GM12878 (cell line): ENCODE data around the gene VSTM2L. TPM values are rescaled to one million over a fixed set of nuclear protein-coding genes. Genes with fewer than 3 reads are reported as not detected.

Experiments used
- ATAC-seq: fragments of 200-7000 bp; cut with Tn5 transposase; 3 replicates; pipeline ENCODE4 v1.9.1; 2020; ENCODE audit warnings: mild to moderate bottlenecking, moderate library complexity
- BruUV-seq: library from RNA; stranded (reverse); fragments of 400-500 nt; replicated peaks from 2 replicates; lab custom pipeline; 2021; lab: Mats Ljungman, UMichigan
- CTCF ChIA-PET: fragments of 300-600 bp; sonication (Branson Sonifier 250); formaldehyde crosslinking; extraction: SDS; loops from one replicate; lab custom pipeline; 2021; ENCODE audit warnings: inconsistent platforms; lab: Yijun Ruan, JAX
- POLR2A ChIA-PET: fragments of 350-600 bp; formaldehyde crosslinking; extraction: SDS; loops from one replicate; lab custom pipeline; 2021; ENCODE audit warnings: inconsistent platforms; lab: Charles Lee
- RAD21 ChIA-PET: fragments of 300-600 bp; sonication (Branson Sonifier 250); formaldehyde crosslinking; loops from one replicate; lab custom pipeline; 2023; ENCODE audit warnings: antibody characterized with exemption; ENCODE audit not compliant: unreplicated experiment; lab: Charles Lee
- SMC1A ChIA-PET: fragments of 300-600 bp; sonication (Branson Sonifier 250); formaldehyde crosslinking; loops from one replicate; lab custom pipeline; 2023; ENCODE audit not compliant: unreplicated experiment, uncharacterized antibody; lab: Charles Lee
- DNase-seq: peaks from one replicate; pipeline ENCODE4 v3.0.0-alpha.2; 2011; ENCODE audit warnings: low read depth, low spot score
- FAIRE-seq: peaks from 3 replicates; lab custom pipeline; 2011; peaks lifted over from hg19 to GRCh38; lab: Jason Lieb, UNC
- H2AFZ ChIP-seq: 2 replicates; pipeline ENCODE4 v1.6.0; 2011; ENCODE audit warnings: low read depth, low read length, control low read depth; ENCODE audit not compliant: control insufficient read depth
- H3K27ac ChIP-seq: 2 replicates; pipeline ENCODE4 v1.5.1; 2011; ENCODE audit warnings: control low read depth; ENCODE audit not compliant: control insufficient read depth, insufficient read depth
- H3K27me3 ChIP-seq, 2 experiments: replicated peaks in 1 of 2; 2 replicates each; pipeline versions ENCODE4 v1.6.0 to v1.6.1; 2011; ENCODE audit warnings: low read length in 1 of 2; ENCODE audit not compliant: control insufficient read depth in 2 of 2, insufficient read depth in 2 of 2
- H3K36me3 ChIP-seq, 2 experiments: 2 replicates each; pipeline ENCODE4 v1.5.1; 2011; ENCODE audit warnings: low read length in 1 of 2; ENCODE audit not compliant: control insufficient read depth in 2 of 2, insufficient read depth in 2 of 2
- H3K4me1 ChIP-seq: 2 replicates; pipeline ENCODE4 v1.6.1; 2011; ENCODE audit warnings: mild to moderate bottlenecking, low read length, moderate library complexity, mixed read lengths; ENCODE audit not compliant: control insufficient read depth, insufficient read depth
- H3K4me2 ChIP-seq: 2 replicates; pipeline ENCODE4 v1.6.0; 2011; ENCODE audit warnings: control low read depth; ENCODE audit not compliant: control insufficient read depth, insufficient read depth
- H3K4me3 ChIP-seq: fragments of 200-600 bp; sonication (generic); 2 replicates; pipeline ENCODE4 v1.5.1; 2016
- H3K79me2 ChIP-seq: 2 replicates; pipeline ENCODE4 v1.6.0; 2011; ENCODE audit warnings: low read length; ENCODE audit not compliant: control insufficient read depth, insufficient read depth
- H3K9ac ChIP-seq: 2 replicates; pipeline ENCODE4 v1.8.0; 2011; ENCODE audit warnings: low read length, control low read depth, mixed read lengths; ENCODE audit not compliant: control insufficient read depth, insufficient read depth
- H3K9me3 ChIP-seq: replicated peaks from 3 replicates; pipeline ENCODE4 v1.5.1; 2011; ENCODE audit warnings: mild to moderate bottlenecking, low read length; ENCODE audit not compliant: control insufficient read depth, insufficient read depth
- H4K20me1 ChIP-seq: 2 replicates; pipeline ENCODE4 v1.6.0; 2011; ENCODE audit not compliant: control insufficient read depth, insufficient read depth
- ASH2L ChIP-seq: fragments of 300-600, 200-600 bp; sonication (generic); IDR thresholded peaks from 2 replicates; pipeline ENCODE4 v1.6.1; 2017; ENCODE audit warnings: low read depth, mild to moderate bottlenecking, borderline replicate concordance
- POLR2A ChIP-seq: IDR thresholded peaks from 2 replicates; pipeline ENCODE4 v1.6.1; 2011; ENCODE audit warnings: low read depth, mild to moderate bottlenecking, low read length
- RELA ChIP-seq: fragments of 450-650 bp; IDR thresholded peaks from 2 replicates; pipeline ENCODE4 v1.8.0; 2014; ENCODE audit warnings: borderline replicate concordance; ENCODE audit not compliant: partially characterized antibody
- SP1 ChIP-seq: IDR thresholded peaks from one replicate; pipeline ENCODE4 v1.6.1; 2011; ENCODE audit warnings: low read depth, low read length
- STAT1 ChIP-seq: fragments of 450-650 bp; conservative IDR thresholded peaks from 2 replicates; pipeline ENCODE4 v1.6.1; 2014; ENCODE audit warnings: antibody characterized with exemption, mild to moderate bottlenecking
- ZSCAN29 ChIP-seq: fragments of 450-650 bp; IDR thresholded peaks from 2 replicates; pipeline ENCODE4 v1.6.1; 2017; ENCODE audit warnings: mild to moderate bottlenecking, moderate library complexity
- WGBS: methylation state at CpG from one replicate; pipeline ENCODE4 v1.1.6; 2016; ENCODE audit warnings: low lambda C conversion rate; ENCODE audit not compliant: insufficient replicate concordance, insufficient coverage; ENCODE audit errors: missing lambda C conversion rate; 5-methylcytosine and 5-hydroxymethylcytosine counted together
- in situ Hi-C: fragments of 300-500 bp; cut with MboI; formaldehyde crosslinking; loops from 9 replicates; pipeline ENCODE4 v1.14.3; 2018; ENCODE audit warnings: mixed read lengths
- intact Hi-C: fragments of 100-400 bp; cut with micrococcal nuclease; formaldehyde crosslinking; loops from one replicate; pipeline ENCODE4 v1.14.2; 2022; ENCODE audit not compliant: unreplicated experiment
- polyA plus RNA-seq, 11 experiments: library from polyadenylated mRNA; depleted of rRNA in 4 of 11; unstranded in 6 of 11; stranded (reverse) in 5 of 11; fragments of >200 nt; fragmentation: Nextera tagmentation in 4 of 11; fragmentation: Illumina TruSeq in 1 of 11; extraction: Ambion mirVana in 4 of 11; extraction: Trizol in 1 of 11; gene quantifications; 1 replicate in 1 of 11; 2 replicates in 10 of 11; pipeline versions ENCODE4 v1.2.1 to v1.2.3, GENCODE V29; 2011 to 2016; ENCODE audit warnings: inconsistent platforms in 2 of 11, missing spikeins in 2 of 11, low read depth in 1 of 11
- total RNA-seq, 4 experiments: library from RNA; depleted of rRNA in 3 of 4; stranded (reverse); fragments of >200 nt in 3 of 4; fragmentation: Illumina TruSeq in 1 of 4; extraction: Trizol in 1 of 4; gene quantifications; 2 replicates each; pipeline versions ENCODE4 v1.2.1 to v1.2.3, GENCODE V29; 2013 to 2021
- TF ChIP-seq, protein P1 (sequence below): fragments of 450-650 bp; IDR thresholded peaks from 2 replicates; pipeline ENCODE4 v1.6.1; 2016; ENCODE audit warnings: mild to moderate bottlenecking, moderate library complexity, borderline replicate concordance

VSTM2L gene
- total and polyA plus RNA-seq, 10 of the 15 experiments (the other 5 are each of a cell fraction or from before 2014, with no cell fraction given), result 0.05 to 1.5 (median 0.63) TPM; not detected in 2

DNA sequence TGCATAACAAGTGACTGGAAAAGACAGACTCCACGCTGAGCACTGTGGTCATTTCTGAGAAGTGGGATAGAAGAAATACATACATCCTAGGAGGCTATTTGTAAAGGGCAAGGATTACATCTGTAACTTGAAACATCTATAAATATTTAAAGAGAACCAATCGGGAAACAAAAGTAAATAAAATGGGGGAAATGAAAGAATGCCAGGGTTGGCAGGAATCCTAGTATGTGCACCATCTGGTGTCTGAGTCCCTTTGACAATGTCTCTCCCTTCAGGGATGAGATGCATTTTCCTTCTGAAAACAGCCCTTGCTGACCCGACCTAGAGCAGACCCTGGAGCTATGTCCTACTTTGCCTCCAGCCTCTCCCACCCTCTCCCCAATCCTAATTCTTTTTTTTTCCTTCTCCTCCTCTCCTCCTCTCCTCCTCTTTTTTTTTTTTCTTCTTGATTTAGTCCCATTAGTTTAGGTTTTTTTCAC, 53.2 kb downstream of the VSTM2L start:
- intact Hi-C loops (no loop called here), in situ Hi-C loops (no loop called here)
- Histone ChIP-seq H3K27ac (no peak overlapping the region), H3K36me3 (no peaks in the 10 kb centered on the region), H3K9ac (no peak overlapping the region), H3K79me2 (no peaks in the 10 kb centered on the region), H4K20me1 (no peaks in the 10 kb centered on the region), H3K4me1 (no peaks in the 10 kb centered on the region), H3K9me3 (no peaks in the 10 kb centered on the region), H3K27me3 (no peaks in the 10 kb centered on the region; a peak in 1 of 4 replicates), H3K4me3 (no peak overlapping the region), H3K4me2 (no peak overlapping the region), H2AFZ (no peak overlapping the region)
- no peak for FAIRE-seq
- BruUV-seq, result no TSS peak
- SMC1A ChIA-PET, result no interaction called here
- POLR2A ChIA-PET, result no interaction called here
- CTCF ChIA-PET, result no interaction called here
- no peak for ATAC-seq
- WGBS, result 8% methylated on average over 3 of the region's 3 CpGs
- RAD21 ChIA-PET, result no interaction called here
- DNase-seq, result no peak
- no peak for TF ChIP-seq ASH2L
- TF ChIP-seq, protein P1, sequence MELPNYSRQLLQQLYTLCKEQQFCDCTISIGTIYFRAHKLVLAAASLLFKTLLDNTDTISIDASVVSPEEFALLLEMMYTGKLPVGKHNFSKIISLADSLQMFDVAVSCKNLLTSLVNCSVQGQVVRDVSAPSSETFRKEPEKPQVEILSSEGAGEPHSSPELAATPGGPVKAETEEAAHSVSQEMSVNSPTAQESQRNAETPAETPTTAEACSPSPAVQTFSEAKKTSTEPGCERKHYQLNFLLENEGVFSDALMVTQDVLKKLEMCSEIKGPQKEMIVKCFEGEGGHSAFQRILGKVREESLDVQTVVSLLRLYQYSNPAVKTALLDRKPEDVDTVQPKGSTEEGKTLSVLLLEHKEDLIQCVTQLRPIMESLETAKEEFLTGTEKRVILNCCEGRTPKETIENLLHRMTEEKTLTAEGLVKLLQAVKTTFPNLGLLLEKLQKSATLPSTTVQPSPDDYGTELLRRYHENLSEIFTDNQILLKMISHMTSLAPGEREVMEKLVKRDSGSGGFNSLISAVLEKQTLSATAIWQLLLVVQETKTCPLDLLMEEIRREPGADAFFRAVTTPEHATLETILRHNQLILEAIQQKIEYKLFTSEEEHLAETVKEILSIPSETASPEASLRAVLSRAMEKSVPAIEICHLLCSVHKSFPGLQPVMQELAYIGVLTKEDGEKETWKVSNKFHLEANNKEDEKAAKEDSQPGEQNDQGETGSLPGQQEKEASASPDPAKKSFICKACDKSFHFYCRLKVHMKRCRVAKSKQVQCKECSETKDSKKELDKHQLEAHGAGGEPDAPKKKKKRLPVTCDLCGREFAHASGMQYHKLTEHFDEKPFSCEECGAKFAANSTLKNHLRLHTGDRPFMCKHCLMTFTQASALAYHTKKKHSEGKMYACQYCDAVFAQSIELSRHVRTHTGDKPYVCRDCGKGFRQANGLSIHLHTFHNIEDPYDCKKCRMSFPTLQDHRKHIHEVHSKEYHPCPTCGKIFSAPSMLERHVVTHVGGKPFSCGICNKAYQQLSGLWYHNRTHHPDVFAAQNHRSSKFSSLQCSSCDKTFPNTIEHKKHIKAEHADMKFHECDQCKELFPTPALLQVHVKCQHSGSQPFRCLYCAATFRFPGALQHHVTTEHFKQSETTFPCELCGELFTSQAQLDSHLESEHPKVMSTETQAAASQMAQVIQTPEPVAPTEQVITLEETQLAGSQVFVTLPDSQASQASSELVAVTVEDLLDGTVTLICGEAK, result no peak
- no peak for TF ChIP-seq ZSCAN29
- TF ChIP-seq POLR2A, result no peak
- TF ChIP-seq RELA, result no peak
- TF ChIP-seq STAT1, result no peak
- TF ChIP-seq SP1, result no peak
